Loucy (cell line): ENCODE data around the gene TFCP2L1.
"Not testable (repeated sequence)": the region's sequence is repeated elsewhere in the genome, so short reads cannot be mapped to it uniquely, and the experiment has no call there.

Source experiments
- H2AFZ ChIP-seq: fragments of 200-600 bp; sonication (generic); 2 replicates; pipeline ENCODE4 v1.6.0; 2016; ENCODE audit warnings: antibody characterized with exemption, mild to moderate bottlenecking, low read length, moderate library complexity
- H3F3A ChIP-seq: fragments of 200-600 bp; 2 replicates; pipeline ENCODE4 v1.6.0; 2016; ENCODE audit warnings: antibody characterized with exemption, low read depth, mild to moderate bottlenecking
- H3K27me3 ChIP-seq: fragments of 200-600 bp; sonication (generic); 2 replicates; pipeline ENCODE4 v1.6.1; 2014; ENCODE audit warnings: low read length, mild to moderate bottlenecking; ENCODE audit not compliant: insufficient read depth, poor library complexity, severe bottlenecking
- H3K36me3 ChIP-seq: fragments of 200-600 bp; sonication (generic); 2 replicates; pipeline ENCODE4 v1.6.1; 2016; ENCODE audit warnings: low read length; ENCODE audit not compliant: insufficient read depth
- H3K4me1 ChIP-seq: fragments of 200-600 bp; sonication (generic); 2 replicates; pipeline ENCODE4 v1.5.1; 2014; ENCODE audit warnings: low read length, mild to moderate bottlenecking; ENCODE audit not compliant: insufficient read depth, poor library complexity, severe bottlenecking
- H3K4me2 ChIP-seq: fragments of 200-600 bp; sonication (generic); 2 replicates; pipeline ENCODE4 v1.6.0; 2014; ENCODE audit warnings: antibody characterized with exemption, low read length, low read depth, mild to moderate bottlenecking; ENCODE audit not compliant: poor library complexity, severe bottlenecking
- H3K4me3 ChIP-seq: fragments of 200-600 bp; sonication (generic); 2 replicates; pipeline ENCODE4 v1.5.1; 2014; ENCODE audit warnings: low read length, mild to moderate bottlenecking, mixed read lengths; ENCODE audit not compliant: poor library complexity, severe bottlenecking
- H3K79me2 ChIP-seq: fragments of 200-600 bp; sonication (generic); 2 replicates; pipeline ENCODE4 v1.6.1; 2014; ENCODE audit warnings: low read length; ENCODE audit not compliant: insufficient read depth
- H3K9ac ChIP-seq: fragments of 200-600 bp; sonication (generic); 2 replicates; pipeline ENCODE4 v1.6.0; 2014; ENCODE audit warnings: mild to moderate bottlenecking, low read depth, low read length, moderate library complexity; ENCODE audit not compliant: poor library complexity, severe bottlenecking
- H3K9me2 ChIP-seq: fragments of 200-600 bp; sonication (generic); replicated peaks from 2 replicates; pipeline ENCODE4 v1.6.1; 2016; ENCODE audit warnings: low read depth, low read length, mixed read lengths
- H3K9me3 ChIP-seq: fragments of 200-600 bp; sonication (generic); 2 replicates; pipeline ENCODE4 v1.6.1; 2014; ENCODE audit warnings: mild to moderate bottlenecking, antibody characterized with exemption, low read length, low read depth; ENCODE audit not compliant: insufficient read depth
- H4K20me1 ChIP-seq: fragments of 200-600 bp; sonication (generic); 2 replicates; pipeline ENCODE4 v1.6.0; 2014; ENCODE audit warnings: antibody characterized with exemption, low read length, mild to moderate bottlenecking; ENCODE audit not compliant: insufficient read depth, poor library complexity, severe bottlenecking
- CTCF ChIP-seq: fragments of 200-600 bp; sonication (generic); conservative IDR thresholded peaks from 2 replicates; pipeline ENCODE4 v1.5.1; 2014; ENCODE audit warnings: mild to moderate bottlenecking, antibody characterized with exemption, low read length
- EZH2phosphoT487 ChIP-seq: fragments of 200-600 bp; IDR thresholded peaks from 2 replicates; pipeline ENCODE4 v1.6.1; 2018; ENCODE audit warnings: antibody characterized with exemption, mild to moderate bottlenecking, moderate library complexity, borderline replicate concordance

The TFCP2L1 gene

DNA sequence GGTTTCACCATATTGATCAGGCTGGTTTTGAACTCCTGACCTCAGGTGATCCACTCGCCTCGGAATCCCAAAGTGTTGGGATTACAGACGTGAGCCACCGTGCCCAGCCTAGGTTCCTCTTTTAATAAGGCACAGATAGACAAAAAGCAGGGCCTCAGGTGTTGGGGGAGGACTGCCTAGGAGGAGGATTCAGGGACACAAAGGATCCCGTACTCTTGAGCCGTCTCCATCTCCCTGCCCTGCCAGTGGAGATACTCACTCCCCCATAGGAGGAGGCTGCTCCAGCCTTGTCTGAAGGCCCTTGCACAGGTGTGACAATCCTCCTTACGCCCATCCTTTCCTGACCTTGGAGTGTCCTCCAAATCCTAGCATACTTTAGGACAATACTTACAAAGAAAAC is 32.0 kb upstream of the TFCP2L1 start:
- Histone ChIP-seq H3K4me2 (no peak overlapping the region), H4K20me1 (no peaks in the 10 kb centered on the region), H3K9ac (no peak overlapping the region), H3K79me2 (no peaks in the 10 kb centered on the region), H3K9me2 (no peaks in the 10 kb centered on the region), H3K4me1 (no peaks in the 10 kb centered on the region), H3F3A (no peaks in the 10 kb centered on the region), H3K36me3 (no peaks in the 10 kb centered on the region), H3K4me3 (no peak overlapping the region), H3K27me3 (no peaks in the 10 kb centered on the region), H2AFZ (no peak overlapping the region), H3K9me3 (no peaks in the 10 kb centered on the region)
- TF ChIP-seq CTCF = no peak
- TF ChIP-seq EZH2phosphoT487 = no peak

DNA sequence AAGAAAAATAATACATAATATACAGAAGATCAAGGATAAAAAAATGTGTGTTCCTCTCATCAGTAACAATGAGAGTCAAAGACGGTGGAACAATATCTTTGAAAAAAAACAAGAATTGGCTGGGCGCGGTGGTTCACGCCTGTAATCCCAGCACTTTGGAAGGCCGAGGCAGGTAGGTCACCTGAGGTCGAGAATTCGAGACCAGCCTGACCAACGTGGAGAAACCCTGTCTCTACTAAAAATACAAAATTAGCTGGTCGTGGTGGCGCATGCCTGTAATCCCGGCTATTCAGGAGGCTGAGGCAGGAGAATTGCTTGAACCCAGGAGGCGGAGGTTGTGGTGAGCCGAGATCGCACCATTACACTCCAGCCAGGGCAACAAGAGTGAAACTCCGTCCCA is 28.7 kb upstream of the TFCP2L1 start:
- not testable (repeated sequence) for H2AFZ ChIP-seq, H3K36me3 ChIP-seq, H4K20me1 ChIP-seq, H3K9me2 ChIP-seq, H3K4me1 ChIP-seq, H3K4me2 ChIP-seq, H3K4me3 ChIP-seq, H3K27me3 ChIP-seq, H3K9me3 ChIP-seq, H3K79me2 ChIP-seq, H3F3A ChIP-seq, H3K9ac ChIP-seq

DNA sequence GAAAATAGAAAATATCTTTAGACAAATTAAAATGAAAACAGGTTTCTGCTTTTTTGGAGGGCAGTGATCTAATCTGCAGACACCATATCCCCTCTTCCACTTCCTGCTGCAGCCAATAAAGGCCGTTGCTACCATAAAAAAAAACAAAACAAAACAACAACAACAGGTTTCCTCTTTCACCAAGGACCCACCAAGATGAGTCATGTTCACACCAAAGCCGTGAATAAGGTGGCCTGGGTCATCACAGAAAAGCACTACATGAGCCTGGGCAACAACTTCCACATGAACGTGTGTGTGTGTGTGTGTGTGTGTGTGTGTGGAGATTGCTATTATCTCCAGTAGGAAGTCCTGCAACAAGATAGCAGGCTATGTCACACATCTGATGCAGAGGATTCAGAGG is 24.8 kb upstream of the TFCP2L1 start:
- H3K4me1 ChIP-seq = peaks cover 9% of the 10 kb centered on the region
- H4K20me1 ChIP-seq = no peaks in the 10 kb centered on the region
- no peaks in the 10 kb centered on the region for H3K36me3 ChIP-seq
- H3K9ac ChIP-seq = no peak overlapping the region
- H3K9me3 ChIP-seq = no peaks in the 10 kb centered on the region
- no peaks in the 10 kb centered on the region for H3K79me2 ChIP-seq
- peak overlapping the region; percentile 53 for H3K4me2 ChIP-seq
- peak overlapping the region; percentile 30 for H3K4me3 ChIP-seq
- H3K9me2 ChIP-seq = no peaks in the 10 kb centered on the region
- no peaks in the 10 kb centered on the region for H3F3A ChIP-seq
- H3K27me3 ChIP-seq = no peaks in the 10 kb centered on the region
- peak overlapping the region; percentile 89 for H2AFZ ChIP-seq
- TF ChIP-seq EZH2phosphoT487 (no peak), CTCF (no peak)

GRCh38 chr2:121309323-121309722 is 24.3 kb upstream of the TFCP2L1 start:
- Histone ChIP-seq H3K36me3 (no peaks in the 10 kb centered on the region), H4K20me1 (no peaks in the 10 kb centered on the region), H3K9ac (no peak overlapping the region), H3F3A (no peaks in the 10 kb centered on the region), H3K9me2 (no peaks in the 10 kb centered on the region), H3K9me3 (no peaks in the 10 kb centered on the region), H3K27me3 (no peaks in the 10 kb centered on the region), H3K4me1 (peaks cover 9% of the 10 kb centered on the region), H2AFZ (peak overlapping the region; percentile 89), H3K4me3 (peak overlapping the region; percentile 30), H3K4me2 (peak overlapping the region; percentile 53), H3K79me2 (no peaks in the 10 kb centered on the region)
- no peak for TF ChIP-seq EZH2phosphoT487
- no peak for TF ChIP-seq CTCF
